ENCODE results near the gene HELZ2. TPM values are rescaled to one million over a fixed set of nuclear protein-coding genes. Genes with fewer than 3 reads are reported as not detected.

Gene HELZ2
- total and polyA plus RNA-seq, 4 donors: 2.3 to 41.6 (median 14.0) TPM

DNA sequence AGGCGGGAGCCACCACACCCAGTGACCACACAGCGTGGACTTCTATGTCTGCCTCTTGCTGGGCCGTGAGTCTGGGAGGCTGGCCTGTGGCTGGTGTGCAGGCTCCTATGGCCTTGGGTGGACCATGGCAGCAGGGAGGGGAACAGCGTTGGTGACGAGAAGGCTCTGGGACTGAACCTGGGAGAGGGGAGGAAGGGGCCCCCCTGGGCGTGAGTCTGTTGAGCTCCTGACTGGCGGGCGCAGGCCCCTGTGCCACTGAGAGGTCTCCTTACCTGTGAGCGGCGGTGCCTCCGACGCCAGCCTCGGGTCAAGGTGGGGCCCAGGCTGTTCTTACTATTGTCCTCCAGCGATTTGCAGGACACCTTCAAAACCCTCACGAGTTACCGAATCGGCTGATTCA, 12.8 kb upstream of the HELZ2 start:
- Histone ChIP-seq H3K27me3 (ENCODE audit: control insufficient read depth in 1 of 2, insufficient read depth in 2 of 2, low read length in 1 of 2) (no peaks in the 10 kb centered on the region), H3K4me3 (ENCODE audit: low read length in 2 of 2) (no peak overlapping the region), H3K9me3 (ENCODE audit: control insufficient read depth, low read length) (no peaks in the 10 kb centered on the region), H3K4me1 (ENCODE audit: control insufficient read depth in 1 of 2, insufficient read depth in 2 of 2, low read length in 2 of 2) (no peaks in the 10 kb centered on the region), H3K36me3 (ENCODE audit: control insufficient read depth in 1 of 2, insufficient read depth in 2 of 2, low read length in 1 of 2) (peaks cover 0 to 11% of the 10 kb centered on the region in 2 donors), H3K27ac (ENCODE audit: low read depth in 1 of 2, low read length in 2 of 2) (no peak overlapping the region)
- WGBS, 2 donors: 88 to 92% methylated on average over 17 of the region's 17 CpGs
- peak in 1 of 2 donors; percentile 74 for DNase-seq
- ATAC-seq (ENCODE audit: low FRiP score): no peak
- intact Hi-C loops (cut with DNase I): no loop called here

DNA sequence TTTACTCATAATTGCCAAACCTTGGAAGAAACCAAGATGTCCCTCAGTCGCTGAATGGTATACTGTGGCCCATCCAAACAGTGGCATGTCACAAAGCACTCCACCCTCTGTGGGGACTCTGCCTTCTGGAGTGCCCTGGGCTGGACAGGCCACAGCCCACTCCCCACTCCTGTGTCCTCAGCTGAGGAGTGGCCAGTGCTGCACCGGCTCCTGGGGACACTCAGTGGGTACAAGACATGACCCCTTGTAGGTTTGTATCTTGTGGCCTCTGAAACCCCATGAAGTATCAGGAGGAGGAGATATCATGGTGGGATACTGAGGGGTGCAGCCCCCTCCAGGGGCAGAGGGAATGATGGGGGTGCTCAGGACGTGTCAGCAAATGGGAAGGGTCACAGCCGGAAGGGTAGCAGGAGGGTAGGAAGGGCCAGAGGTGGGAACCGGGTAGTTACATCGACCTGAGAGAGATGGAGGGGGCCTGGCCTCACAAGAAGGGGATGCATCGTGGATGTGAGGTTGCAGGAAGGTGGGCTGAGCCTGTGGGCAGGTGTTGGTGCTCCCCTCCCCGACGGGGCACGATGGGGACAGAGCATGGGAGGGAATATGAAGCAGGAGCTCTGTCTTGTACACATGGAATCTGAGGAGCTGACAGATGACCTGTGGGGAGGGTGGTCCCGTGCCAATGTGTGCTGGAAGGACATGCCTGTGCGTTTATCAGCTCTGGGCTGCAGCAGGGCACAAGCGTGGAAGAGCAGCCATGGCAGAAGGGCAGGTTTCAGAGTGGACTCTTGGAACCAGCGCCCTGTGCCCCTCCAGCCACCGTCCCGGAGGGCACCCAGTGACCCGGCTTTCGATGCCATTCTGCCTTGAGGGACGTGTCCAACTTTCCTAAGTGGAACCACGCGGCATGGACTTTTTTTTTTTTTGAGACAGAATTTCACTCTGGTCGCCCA, 11.9 kb upstream of the HELZ2 start:
- Histone ChIP-seq H3K4me3 (ENCODE audit: low read length in 2 of 2) (no peak overlapping the region), H3K9me3 (ENCODE audit: control insufficient read depth, low read length) (no peaks in the 10 kb centered on the region), H3K27me3 (ENCODE audit: control insufficient read depth in 1 of 2, insufficient read depth in 2 of 2, low read length in 1 of 2) (no peaks in the 10 kb centered on the region), H3K36me3 (ENCODE audit: control insufficient read depth in 1 of 2, insufficient read depth in 2 of 2, low read length in 1 of 2) (peaks cover 0 to 8% of the 10 kb centered on the region in 2 donors), H3K27ac (ENCODE audit: low read depth in 1 of 2, low read length in 2 of 2) (no peak overlapping the region), H3K4me1 (ENCODE audit: control insufficient read depth in 1 of 2, insufficient read depth in 2 of 2, low read length in 2 of 2) (no peaks in the 10 kb centered on the region)
- intact Hi-C loops (cut with DNase I): no loop called here
- 75 to 77% methylated on average over 22 of the region's 22 CpGs for WGBS, 2 donors
- no peak for ATAC-seq (ENCODE audit: low FRiP score)
- DNase-seq: peak in 1 of 2 donors; percentile 45

DNA sequence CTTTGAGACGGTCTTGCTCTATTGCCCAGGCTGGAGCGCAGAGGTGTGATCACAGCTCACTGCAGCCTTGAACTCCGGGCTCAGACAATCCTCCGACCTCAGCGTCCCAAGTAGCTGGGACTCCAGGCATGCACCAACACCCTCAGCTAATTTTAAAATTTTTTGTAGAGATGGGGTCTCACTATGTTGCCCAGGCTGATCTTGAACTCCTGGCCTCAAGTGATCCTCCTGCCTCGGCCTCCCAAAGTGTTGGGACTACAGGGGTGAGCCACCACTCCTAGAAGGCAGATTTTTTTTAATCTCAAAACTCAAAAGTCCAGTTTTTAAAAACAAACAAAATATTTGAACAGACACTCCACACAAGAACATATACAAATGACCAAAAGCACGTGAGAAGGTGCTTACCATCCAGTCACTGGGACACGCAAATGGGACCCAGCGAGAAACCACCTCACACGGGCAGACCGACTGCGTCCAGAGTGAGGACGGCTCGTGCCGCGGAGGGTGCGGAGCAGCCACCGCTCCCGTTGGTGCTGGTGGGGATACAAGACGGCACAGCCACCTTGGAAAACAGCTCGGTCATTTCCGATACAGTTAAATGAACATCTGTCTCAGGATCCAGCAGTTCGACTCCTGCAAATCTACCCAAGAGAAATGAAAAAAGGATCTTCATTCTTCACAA, 8.5 kb upstream of the HELZ2 start:
- Histone ChIP-seq H3K9me3 (ENCODE audit: control insufficient read depth, low read length) (no peaks in the 10 kb centered on the region), H3K4me3 (ENCODE audit: low read length in 2 of 2) (no peak overlapping the region), H3K27me3 (ENCODE audit: control insufficient read depth in 1 of 2, insufficient read depth in 2 of 2, low read length in 1 of 2) (no peaks in the 10 kb centered on the region), H3K27ac (ENCODE audit: low read depth in 1 of 2, low read length in 2 of 2) (no peak overlapping the region), H3K4me1 (ENCODE audit: control insufficient read depth in 1 of 2, insufficient read depth in 2 of 2, low read length in 2 of 2) (no peaks in the 10 kb centered on the region), H3K36me3 (ENCODE audit: control insufficient read depth in 1 of 2, insufficient read depth in 2 of 2, low read length in 1 of 2) (no peaks in the 10 kb centered on the region)
- DNase-seq (no peak), ATAC-seq (ENCODE audit: low FRiP score) (no peak)
- WGBS, 2 donors: 84 to 88% methylated on average over 23 of the region's 23 CpGs
- intact Hi-C loops (cut with DNase I): no loop called here

- no peaks in the 10 kb centered on the region for H3K36me3 ChIP-seq (ENCODE audit: control insufficient read depth in 1 of 2, insufficient read depth in 2 of 2, low read length in 1 of 2)
- ATAC-seq (ENCODE audit: low FRiP score) (no peak), DNase-seq (peak in 1 of 2 donors; percentile 45)
- no peaks in the 10 kb centered on the region for H3K9me3 ChIP-seq (ENCODE audit: control insufficient read depth, low read length)
- no peaks in the 10 kb centered on the region for H3K27me3 ChIP-seq (ENCODE audit: control insufficient read depth in 1 of 2, insufficient read depth in 2 of 2, low read length in 1 of 2)
- no peak overlapping the region for H3K27ac ChIP-seq (ENCODE audit: low read depth in 1 of 2, low read length in 2 of 2)
- H3K4me3 ChIP-seq (ENCODE audit: low read length in 2 of 2): no peak overlapping the region
- intact Hi-C loops (cut with DNase I): no loop called here
- no peaks in the 10 kb centered on the region for H3K4me1 ChIP-seq (ENCODE audit: control insufficient read depth in 1 of 2, insufficient read depth in 2 of 2, low read length in 2 of 2)
- 69 to 71% methylated on average over 12 of the region's 12 CpGs for WGBS, 2 donors
Observed at GRCh38 chr20:63580796-63581461, 6.9 kb upstream of the HELZ2 start.

GRCh38 chr20:63579017-63579694, 5.1 kb upstream of the HELZ2 start:
- no peaks in the 10 kb centered on the region for H3K4me1 ChIP-seq (ENCODE audit: control insufficient read depth in 1 of 2, insufficient read depth in 2 of 2, low read length in 2 of 2)
- DNase-seq: no peak
- H3K27me3 ChIP-seq (ENCODE audit: control insufficient read depth in 1 of 2, insufficient read depth in 2 of 2, low read length in 1 of 2): no peaks in the 10 kb centered on the region
- H3K4me3 ChIP-seq (ENCODE audit: low read length in 2 of 2): no peak overlapping the region
- H3K36me3 ChIP-seq (ENCODE audit: control insufficient read depth in 1 of 2, insufficient read depth in 2 of 2, low read length in 1 of 2): no peaks in the 10 kb centered on the region
- intact Hi-C loops (cut with DNase I): no loop called here
- ATAC-seq (ENCODE audit: low FRiP score): no peak
- 65 to 66% methylated on average over 19 of the region's 19 CpGs for WGBS, 2 donors
- no peaks in the 10 kb centered on the region for H3K9me3 ChIP-seq (ENCODE audit: control insufficient read depth, low read length)
- H3K27ac ChIP-seq (ENCODE audit: low read depth in 1 of 2, low read length in 2 of 2): no peak overlapping the region

DNA sequence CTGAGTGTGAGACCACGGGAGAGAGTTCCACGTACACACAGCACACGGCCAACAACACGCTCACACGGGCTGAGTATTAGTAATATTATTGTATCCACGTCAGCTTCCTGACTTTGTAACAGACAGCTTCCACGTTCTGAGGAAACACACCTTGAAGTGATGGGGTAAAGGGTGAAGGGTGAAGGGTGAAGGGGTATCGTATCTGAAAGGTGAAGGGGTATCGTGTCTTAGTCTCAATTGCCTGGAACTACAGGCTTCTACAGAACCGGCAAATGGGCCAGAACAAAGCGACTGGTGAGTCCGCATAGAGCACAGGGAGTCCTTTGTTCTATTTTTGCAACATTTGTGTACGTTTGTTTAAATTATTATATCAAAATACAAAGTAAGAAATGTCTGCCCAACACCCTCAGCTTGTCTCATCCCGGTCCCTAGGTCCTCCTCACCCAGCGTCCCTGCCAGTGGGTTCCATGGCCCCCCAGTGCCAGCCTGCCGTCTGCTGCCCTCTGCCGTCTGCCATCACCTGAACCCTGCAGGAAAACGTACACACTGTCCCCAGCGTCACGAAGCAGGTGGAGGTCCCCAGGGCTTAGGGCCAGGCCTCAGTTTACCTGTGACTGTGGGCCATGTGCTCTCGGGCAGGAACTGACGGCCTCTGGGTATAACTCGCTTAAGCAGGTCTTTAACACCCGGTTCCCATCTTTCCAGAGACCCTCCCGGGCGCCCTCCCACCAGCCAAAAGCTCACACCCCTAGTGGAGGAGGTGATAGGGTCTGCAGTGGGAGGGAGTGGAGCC, 4.4 kb upstream of the HELZ2 start:
- no peak overlapping the region for H3K4me3 ChIP-seq (ENCODE audit: low read length in 2 of 2)
- 78 to 79% methylated on average over 26 of the region's 26 CpGs for WGBS, 2 donors
- ATAC-seq (ENCODE audit: low FRiP score) (no peak), DNase-seq (no peak)
- H3K4me1 ChIP-seq (ENCODE audit: control insufficient read depth in 1 of 2, insufficient read depth in 2 of 2, low read length in 2 of 2): no peaks in the 10 kb centered on the region
- H3K36me3 ChIP-seq (ENCODE audit: control insufficient read depth in 1 of 2, insufficient read depth in 2 of 2, low read length in 1 of 2): no peaks in the 10 kb centered on the region
- intact Hi-C loops (cut with DNase I): no loop called here
- H3K27me3 ChIP-seq (ENCODE audit: control insufficient read depth in 1 of 2, insufficient read depth in 2 of 2, low read length in 1 of 2): no peaks in the 10 kb centered on the region
- no peaks in the 10 kb centered on the region for H3K9me3 ChIP-seq (ENCODE audit: control insufficient read depth, low read length)
- H3K27ac ChIP-seq (ENCODE audit: low read depth in 1 of 2, low read length in 2 of 2): no peak overlapping the region

GRCh38 chr20:63577317-63577894, 3.4 kb upstream of the HELZ2 start:
- no peaks in the 10 kb centered on the region for H3K9me3 ChIP-seq (ENCODE audit: control insufficient read depth, low read length)
- DNase-seq (peak in 1 of 2 donors; percentile 80), ATAC-seq (ENCODE audit: low FRiP score) (no peak)
- intact Hi-C loops (cut with DNase I): no loop called here
- no peak overlapping the region for H3K27ac ChIP-seq (ENCODE audit: low read depth in 1 of 2, low read length in 2 of 2)
- H3K4me1 ChIP-seq (ENCODE audit: control insufficient read depth in 1 of 2, insufficient read depth in 2 of 2, low read length in 2 of 2): no peaks in the 10 kb centered on the region
- 46 to 53% methylated on average over 19 of the region's 19 CpGs for WGBS, 2 donors
- no peaks in the 10 kb centered on the region for H3K36me3 ChIP-seq (ENCODE audit: control insufficient read depth in 1 of 2, insufficient read depth in 2 of 2, low read length in 1 of 2)
- H3K4me3 ChIP-seq (ENCODE audit: low read length in 2 of 2): no peak overlapping the region
- H3K27me3 ChIP-seq (ENCODE audit: control insufficient read depth in 1 of 2, insufficient read depth in 2 of 2, low read length in 1 of 2): no peaks in the 10 kb centered on the region

Measured in aorta (tissue), 5 donors.